GM21447 (cell line): ENCODE data around the gene LOC128125822.
"Not testable (repeated sequence)": the region's sequence is repeated elsewhere in the genome, so short reads cannot be mapped to it uniquely, and the experiment has no call there.

Experiments
- ATAC-seq: cut with Tn5 transposase; IDR thresholded peaks from one replicate; pipeline ENCODE4 v1.9.1; 2021; ENCODE audit not compliant: unreplicated experiment

LOC128125822 gene

GRCh38 chr6:63581355-63582013, 9.2 kb downstream of the LOC128125822 start:
- ATAC-seq, result no peak

DNA sequence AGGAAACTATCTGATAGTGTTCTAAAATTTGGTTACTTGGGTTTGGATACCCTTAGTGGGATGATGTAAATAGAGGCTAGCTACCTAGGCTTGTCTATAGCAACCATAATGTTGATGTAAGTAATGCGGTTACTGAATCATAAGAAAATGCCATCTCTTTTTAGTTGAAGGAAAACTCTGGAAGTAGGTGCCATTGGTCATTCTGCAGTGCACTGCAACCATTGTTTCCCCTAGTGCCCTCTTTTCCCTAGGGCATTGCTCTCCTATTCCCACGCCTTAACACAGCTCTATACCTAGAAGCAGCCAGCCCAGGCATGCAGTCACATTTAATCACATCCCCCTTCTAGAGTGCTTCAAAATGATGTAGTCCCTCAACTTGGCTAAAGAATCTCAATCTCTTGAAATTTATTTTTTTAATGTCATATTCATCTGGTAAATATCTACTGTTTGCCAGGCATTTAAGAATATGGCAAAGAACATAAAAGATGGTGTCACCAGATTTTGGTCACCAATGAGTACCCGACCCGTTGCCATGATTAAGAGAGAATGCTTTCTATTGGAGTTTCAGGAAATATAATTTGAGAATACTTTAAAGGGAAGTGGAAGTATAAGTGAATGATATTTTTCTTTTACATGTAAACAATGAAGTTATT, 10.4 kb downstream of the LOC128125822 start:
- ATAC-seq, result no peak

DNA sequence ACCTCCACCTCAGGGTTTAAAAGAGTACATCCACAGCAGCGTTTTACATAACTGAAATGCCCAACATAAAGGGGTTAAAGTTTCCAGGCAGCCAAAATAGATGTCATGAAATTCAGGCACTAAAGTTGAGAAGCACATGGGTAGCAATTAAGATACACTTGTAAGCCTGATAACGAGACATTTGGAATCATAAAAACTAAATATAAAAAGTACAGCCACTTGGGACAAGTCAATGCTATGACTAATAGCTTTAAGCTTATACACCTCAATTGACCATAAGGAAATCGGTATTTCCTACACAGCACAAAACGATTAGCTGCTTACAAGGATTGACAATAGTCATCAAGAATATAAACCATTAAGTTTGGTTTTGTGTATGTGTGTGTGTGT, 11.8 kb downstream of the LOC128125822 start:
- no peak for ATAC-seq

DNA sequence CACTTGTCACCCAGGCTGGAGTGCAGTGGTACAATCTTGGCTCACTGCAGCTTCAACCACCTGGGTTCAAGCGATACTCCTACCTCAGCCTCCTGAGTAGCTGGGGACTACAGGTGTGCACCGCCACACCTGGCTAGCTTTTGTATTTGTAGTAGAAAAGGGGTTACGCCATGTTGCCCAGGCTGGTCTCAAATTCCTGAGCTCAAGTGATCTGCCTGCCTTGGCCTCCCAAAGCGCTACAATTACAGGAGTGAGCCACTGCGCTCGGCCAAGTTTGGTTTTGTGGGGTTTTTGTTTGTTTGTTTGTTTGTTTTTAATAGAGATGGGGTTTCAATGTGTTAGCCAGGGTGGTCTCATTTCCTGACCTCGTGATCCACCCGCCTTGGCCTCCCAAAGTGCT, 12.3 kb downstream of the LOC128125822 start:
- no peak for ATAC-seq

DNA sequence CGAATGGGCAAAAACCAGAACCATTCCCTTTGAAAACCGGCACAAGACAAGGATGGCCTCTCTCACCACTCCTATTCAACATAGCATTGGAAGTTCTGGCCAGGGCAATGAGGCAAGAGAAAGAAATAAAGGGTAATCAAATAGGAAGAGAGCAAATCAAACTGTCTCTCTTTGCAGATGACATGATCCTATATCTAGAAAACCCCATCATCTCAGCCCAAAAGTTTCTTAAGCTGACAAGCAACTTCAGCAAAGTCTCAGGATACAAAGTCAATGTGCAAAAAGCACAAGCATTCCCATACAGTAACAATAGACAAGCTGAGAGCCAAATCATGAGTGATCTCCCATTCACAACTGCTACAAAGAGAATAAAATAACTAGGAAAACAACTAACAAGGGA, 13.4 kb downstream of the LOC128125822 start:
- not testable (repeated sequence) for ATAC-seq

DNA sequence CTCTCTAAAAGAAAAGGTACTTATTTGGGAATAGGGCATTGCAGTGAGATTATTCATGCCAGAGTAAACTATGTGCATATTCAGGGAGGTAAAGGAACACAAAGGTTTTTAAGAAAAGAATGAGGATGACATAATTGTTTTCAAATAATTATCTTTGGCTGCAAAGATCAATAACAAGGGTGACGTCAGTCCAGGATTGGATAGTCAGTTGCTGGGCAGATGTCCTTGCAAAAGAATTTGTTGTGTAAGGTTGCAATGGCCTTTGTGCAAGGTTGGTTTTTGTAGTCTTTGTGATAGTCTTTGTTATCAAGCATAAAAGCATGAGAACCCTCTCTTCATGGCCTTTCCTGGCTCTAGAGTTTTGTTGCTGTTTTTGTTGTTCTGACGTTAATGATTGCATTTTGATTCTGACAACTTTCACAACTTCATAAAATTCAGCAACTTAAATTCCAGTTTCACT, 17.7 kb downstream of the LOC128125822 start:
- ATAC-seq, result no peak

DNA sequence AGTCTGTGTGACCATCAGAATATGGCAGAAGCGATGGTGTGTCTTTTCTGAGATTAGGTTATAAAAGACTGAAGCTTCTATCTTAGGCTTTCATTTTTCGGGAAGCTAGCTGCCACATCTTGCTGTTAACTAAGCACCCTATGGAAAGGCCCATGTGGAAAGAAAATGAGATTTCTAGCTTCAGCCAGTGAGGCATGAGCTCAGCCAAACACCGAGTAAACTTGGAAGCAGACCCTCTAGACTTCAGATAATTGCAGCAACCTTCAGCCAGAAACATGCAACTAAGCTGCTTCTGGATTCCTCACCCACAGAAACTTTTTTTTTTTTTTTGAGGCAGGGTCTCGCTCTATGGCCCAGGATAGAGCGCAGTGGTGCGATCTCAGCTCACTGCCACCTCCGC, 20.6 kb downstream of the LOC128125822 start:
- ATAC-seq, result no peak

DNA sequence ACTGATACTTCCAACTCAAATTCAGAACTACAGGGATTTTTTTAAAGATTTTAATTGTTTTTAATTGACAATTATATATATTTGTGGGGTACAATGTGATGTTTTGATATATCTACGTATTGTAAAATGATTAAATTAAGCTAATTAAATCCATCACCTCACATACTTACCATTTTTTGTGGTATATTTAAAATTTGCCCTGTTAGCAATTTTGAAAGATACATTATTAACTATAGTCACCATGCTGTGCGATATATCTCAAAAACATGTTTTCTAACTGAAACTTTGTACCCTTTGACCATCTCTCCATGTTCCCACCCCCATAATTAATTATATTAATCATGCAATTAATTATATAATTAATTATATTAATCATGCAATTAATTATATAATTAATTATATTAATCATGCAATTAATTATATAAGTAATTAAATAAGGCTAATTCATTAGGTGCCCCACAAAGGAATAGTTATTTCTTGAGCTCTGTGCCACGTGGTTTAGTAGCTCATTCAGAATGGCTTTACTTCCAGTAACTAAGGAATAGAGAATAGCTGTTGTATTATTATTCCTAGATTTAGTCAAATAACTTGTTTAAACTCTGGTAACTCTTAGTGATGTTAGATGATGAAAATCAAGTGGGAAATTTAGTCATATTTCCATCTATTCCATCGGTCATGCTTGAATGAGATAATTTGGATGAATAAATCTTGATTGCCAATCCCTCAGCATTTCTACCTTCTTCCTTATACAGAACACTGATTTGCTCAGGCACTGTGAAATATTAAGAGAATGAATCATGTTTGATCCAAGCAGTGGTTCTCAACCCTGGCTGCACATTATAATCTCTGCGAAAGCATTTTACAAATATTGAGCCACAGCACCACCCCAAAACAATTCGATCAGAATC, 25.1 kb downstream of the LOC128125822 start:
- no peak for ATAC-seq

- peak; percentile 100 for ATAC-seq
Observed at GRCh38 chr6:63598049-63599036, 26.1 kb downstream of the LOC128125822 start.

DNA sequence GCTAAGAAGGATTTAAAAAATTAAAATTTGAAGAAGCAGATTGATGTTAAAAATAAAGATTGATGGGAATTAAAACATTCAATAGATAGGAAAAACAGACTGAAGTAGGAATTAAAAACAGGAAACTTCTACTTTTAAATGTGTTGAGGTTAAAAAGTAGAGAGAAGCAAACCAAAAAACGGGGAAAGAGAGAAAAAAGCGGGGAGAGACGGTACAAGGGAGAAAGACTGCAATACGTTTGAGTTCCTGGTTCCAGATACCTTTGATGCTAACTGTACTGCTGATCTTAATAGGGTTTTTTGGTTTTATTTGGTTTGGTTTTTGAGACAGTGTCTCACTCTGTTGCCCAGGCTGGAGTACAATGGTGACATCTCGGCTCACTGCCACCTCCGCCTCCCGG, 27.0 kb downstream of the LOC128125822 start:
- ATAC-seq, result no peak

- ATAC-seq, result no peak
Observed at GRCh38 chr6:63600136-63600535, 27.9 kb downstream of the LOC128125822 start.

- ATAC-seq, result no peak
Observed at GRCh38 chr6:63609231-63609630, 37.0 kb downstream of the LOC128125822 start.

DNA sequence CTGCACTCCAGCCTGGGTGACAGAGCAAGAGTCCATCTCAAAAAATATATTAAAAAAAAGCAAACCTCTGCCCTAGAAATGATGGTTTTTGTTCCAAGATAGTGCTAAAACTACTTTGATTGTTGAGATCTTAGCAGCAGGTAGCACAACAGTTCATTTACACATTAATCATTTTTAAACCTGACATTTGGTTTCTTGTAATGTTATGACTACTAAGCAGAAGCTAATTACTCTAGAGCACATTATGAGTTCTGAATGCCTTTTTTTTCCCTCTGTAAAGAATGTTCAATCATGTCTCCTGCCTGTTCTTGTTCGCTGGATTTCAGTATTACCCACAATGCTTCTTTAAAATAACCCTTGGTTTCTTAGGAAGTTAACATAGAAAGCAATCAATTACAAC, 38.7 kb downstream of the LOC128125822 start:
- ATAC-seq, result no peak

GRCh38 chr6:63611560-63611959, 39.3 kb downstream of the LOC128125822 start:
- ATAC-seq, result no peak

- no peak for ATAC-seq
Observed at GRCh38 chr6:63615590-63615989, 43.3 kb downstream of the LOC128125822 start.
